ENCODE results near the gene LRP1B.

DNA sequence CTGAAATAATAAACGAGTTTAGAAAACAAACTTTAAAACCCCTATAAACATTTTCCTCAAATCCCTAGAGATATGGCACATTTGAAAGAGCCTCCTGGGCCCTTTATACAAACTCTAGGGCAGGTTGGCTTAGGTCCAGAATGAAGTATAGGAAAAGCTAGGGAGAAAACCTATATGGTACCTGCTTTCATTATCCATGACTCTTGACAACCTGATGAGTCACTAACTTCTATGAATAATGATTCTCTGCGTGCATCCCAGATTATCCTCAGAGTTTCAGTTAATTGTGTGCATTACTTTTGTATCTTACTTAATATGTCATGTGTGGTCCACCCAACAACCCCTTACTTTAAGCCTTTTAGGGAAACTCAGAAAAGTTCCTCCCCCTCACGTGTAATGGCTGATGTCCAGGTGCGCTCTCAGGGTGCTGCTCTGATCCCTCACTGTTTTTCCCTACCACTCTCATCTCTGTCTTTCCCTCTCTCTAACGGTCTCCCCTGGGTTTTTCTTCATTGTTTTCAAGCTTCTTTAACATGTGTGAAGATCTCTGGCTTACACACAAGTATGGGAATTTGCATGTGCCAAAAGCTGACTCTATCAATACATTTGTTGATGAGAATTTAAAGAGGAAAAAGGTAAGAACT, 78.5 kb downstream of the LRP1B start:
- TF ChIP-seq, protein P1, sequence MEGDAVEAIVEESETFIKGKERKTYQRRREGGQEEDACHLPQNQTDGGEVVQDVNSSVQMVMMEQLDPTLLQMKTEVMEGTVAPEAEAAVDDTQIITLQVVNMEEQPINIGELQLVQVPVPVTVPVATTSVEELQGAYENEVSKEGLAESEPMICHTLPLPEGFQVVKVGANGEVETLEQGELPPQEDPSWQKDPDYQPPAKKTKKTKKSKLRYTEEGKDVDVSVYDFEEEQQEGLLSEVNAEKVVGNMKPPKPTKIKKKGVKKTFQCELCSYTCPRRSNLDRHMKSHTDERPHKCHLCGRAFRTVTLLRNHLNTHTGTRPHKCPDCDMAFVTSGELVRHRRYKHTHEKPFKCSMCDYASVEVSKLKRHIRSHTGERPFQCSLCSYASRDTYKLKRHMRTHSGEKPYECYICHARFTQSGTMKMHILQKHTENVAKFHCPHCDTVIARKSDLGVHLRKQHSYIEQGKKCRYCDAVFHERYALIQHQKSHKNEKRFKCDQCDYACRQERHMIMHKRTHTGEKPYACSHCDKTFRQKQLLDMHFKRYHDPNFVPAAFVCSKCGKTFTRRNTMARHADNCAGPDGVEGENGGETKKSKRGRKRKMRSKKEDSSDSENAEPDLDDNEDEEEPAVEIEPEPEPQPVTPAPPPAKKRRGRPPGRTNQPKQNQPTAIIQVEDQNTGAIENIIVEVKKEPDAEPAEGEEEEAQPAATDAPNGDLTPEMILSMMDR (IDR thresholded peaks at IDR 0.05), result no peak
- no peak for TF ChIP-seq POLR2A (IDR thresholded peaks at IDR 0.05)

All from tibial nerve (tissue), 3 donors.